ENCODE data around the gene SORL1.

- no peak for TF ChIP-seq EZH2phosphoT487 (IDR thresholded peaks at IDR 0.05; ENCODE audit: insufficient read depth, low read depth)
- TF ChIP-seq EZH2 (IDR thresholded peaks at IDR 0.05; ENCODE audit: insufficient read depth, poor library complexity, severe bottlenecking) = no peak
Observed at GRCh38 chr11:121460941-121461514, 8.9 kb downstream of the SORL1 start.

Data from GM23248 (cell line).